ENCODE measurements around the gene SLC1A7. TPM values are rescaled to one million over a fixed set of nuclear protein-coding genes. Genes with fewer than 3 reads are reported as not detected.

The SLC1A7 gene
- total RNA-seq, 2 donors from 2014 or later = 0.58 to 1.1 TPM

DNA sequence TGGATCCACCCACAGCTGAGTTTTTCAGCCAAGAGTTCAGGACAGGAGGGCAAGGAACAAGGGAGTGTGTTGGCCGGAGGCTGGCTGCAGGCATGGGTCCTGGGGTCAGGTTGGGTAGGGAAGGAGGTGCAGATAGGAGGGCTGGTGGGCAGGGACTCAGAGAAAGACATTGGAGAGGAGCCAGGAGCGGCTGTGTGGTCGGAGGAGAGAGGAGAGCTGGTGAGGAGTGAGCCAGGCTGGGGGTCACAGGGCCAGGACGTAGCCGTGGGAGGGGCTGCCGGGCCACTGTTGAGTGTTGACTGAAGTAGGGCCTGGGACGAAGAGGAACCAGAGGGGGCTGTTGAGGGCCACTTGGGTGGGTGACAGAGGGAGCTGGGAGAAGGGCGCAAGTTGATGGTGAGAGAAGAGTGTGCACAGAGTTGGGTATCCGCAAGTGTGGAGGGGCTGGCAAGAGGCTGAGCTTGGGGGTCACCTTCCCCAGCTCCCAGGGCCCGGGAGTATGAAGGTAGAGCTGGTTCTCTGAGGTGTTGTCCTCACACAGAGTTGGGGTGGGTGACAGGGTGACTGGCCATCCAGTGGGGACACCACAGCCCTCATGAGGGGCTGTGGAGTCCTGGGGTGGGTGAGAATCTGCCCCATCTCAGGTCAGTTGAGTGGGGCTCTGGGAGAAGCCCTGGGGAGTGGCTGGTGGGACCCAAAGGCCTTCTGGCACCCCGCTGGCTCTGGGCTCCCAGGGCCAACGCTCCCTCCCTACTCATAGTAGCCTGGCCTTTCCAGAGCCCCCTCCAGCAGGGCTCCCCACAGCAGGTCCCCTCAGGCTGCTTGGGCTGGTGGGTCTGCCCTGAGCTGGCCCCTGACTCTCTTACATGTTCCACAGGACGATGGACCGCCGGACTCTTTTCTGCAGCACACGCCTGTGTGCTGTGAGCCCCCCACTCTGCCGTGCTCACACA, 58.5 kb downstream of the SLC1A7 start:
- no peak for ATAC-seq
- DNase-seq = no peak
- intact Hi-C loops (cut with DNase I, micrococcal nuclease) = no loop called here

GRCh38 chr1:53082826-53083455, 59.5 kb downstream of the SLC1A7 start:
- DNase-seq (no peak), ATAC-seq (no peak)
- intact Hi-C loops (cut with DNase I, micrococcal nuclease) = no loop called here

DNA sequence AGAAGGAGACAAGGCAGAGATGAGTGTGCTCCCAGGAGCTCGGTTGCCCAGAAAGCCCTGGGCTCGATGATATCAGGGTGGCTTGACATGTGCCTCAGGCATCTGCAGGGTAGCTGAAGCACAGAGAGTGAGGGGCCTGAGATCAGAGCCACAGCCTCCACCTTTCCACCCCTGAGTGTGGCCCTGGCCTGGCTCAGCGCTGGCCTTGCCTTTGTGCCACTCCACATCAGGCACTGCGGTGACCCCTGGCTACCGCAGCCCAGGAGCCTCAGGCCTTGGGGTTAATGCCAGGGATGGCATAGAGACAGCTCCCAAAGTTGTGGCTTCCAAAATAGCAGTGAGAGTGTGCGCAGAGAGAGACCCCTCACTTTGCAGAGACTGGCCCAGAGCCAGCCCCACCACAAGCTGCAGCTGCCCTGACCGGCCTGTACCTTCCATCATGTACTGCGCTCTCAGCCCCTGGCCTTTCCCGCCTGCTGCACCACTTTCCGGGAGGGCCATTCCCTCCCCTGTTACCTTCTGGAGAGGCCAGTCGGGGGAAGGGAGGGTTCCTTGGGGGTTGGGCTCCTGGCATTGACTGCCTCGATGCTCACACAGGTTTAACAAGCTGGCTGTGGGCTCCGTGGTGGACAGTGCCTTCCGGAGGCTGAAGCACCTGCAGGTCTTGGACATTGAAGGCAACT, 60.9 kb downstream of the SLC1A7 start:
- intact Hi-C loops (cut with DNase I, micrococcal nuclease) = no loop called here
- DNase-seq (no peak), ATAC-seq (no peak)

DNA sequence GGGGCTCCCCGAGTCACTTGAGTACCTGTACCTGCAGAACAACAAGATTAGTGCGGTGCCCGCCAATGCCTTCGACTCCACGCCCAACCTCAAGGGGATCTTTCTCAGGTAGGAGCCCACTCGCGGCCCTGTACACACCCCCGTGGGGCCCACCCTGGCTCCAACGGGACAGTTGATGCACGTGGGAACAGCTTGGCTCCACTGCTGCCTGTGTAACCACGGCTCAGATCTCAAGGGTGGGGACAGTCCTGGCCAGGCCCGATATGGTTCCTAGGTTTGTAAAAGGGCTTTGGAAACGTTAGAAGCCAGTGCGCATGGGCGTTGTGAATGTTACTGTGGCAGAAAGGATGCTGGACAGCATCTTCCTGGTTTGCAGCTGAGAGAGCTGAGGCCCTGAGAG, 61.7 kb downstream of the SLC1A7 start:
- DNase-seq (no peak), ATAC-seq (no peak)
- intact Hi-C loops (cut with DNase I, micrococcal nuclease) = no loop called here

DNA sequence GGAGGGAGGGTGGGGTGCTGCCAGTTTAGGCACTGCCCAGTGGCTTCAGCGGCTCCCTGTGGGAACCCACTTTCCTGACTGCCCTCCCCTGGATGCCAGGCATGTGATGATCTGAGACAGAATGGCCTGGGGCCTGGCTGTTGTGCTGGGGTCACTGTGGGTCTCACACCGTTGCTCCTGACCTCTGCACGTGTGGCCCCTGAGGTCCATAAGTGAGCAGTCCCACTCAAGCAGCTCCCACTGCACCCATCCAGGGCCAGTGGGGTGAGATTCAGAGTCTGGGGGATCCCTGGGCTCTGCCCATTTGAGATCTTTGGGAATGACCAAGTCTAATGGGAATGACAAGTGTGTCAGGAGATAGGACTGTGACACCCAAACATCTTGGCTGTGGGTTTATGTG, 62.4 kb downstream of the SLC1A7 start:
- ATAC-seq (no peak), DNase-seq (no peak)

GRCh38 chr1:53079251-53079650, 63.2 kb downstream of the SLC1A7 start:
- no peak for DNase-seq
- no peak for ATAC-seq
- intact Hi-C loops (cut with DNase I, micrococcal nuclease) = no loop called here

More for the DNA sequence above, 62.4 kb downstream of the SLC1A7 start:
- intact Hi-C loops (cut with DNase I, micrococcal nuclease) = no loop called here

DNA sequence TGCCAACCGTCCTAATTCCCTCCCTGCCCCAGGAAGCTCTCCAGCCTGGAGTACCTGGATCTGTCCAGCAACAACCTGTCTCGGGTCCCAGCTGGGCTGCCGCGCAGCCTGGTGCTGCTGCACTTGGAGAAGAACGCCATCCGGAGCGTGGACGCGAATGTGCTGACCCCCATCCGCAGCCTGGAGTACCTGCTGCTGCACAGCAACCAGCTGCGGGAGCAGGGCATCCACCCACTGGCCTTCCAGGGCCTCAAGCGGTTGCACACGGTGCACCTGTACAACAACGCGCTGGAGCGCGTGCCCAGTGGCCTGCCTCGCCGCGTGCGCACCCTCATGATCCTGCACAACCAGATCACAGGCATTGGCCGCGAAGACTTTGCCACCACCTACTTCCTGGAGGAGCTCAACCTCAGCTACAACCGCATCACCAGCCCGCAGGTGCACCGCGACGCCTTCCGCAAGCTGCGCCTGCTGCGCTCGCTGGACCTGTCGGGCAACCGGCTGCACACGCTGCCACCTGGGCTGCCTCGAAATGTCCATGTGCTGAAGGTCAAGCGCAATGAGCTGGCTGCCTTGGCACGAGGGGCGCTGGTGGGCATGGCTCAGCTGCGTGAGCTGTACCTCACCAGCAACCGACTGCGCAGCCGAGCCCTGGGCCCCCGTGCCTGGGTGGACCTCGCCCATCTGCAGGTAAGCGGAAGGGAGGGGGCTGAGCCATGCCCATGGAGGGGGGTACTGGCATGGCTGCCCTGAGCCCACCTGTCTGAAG, 63.9 kb downstream of the SLC1A7 start:
- DNase-seq (no peak), ATAC-seq (no peak)
- intact Hi-C loops (cut with DNase I, micrococcal nuclease) = no loop called here

DNA sequence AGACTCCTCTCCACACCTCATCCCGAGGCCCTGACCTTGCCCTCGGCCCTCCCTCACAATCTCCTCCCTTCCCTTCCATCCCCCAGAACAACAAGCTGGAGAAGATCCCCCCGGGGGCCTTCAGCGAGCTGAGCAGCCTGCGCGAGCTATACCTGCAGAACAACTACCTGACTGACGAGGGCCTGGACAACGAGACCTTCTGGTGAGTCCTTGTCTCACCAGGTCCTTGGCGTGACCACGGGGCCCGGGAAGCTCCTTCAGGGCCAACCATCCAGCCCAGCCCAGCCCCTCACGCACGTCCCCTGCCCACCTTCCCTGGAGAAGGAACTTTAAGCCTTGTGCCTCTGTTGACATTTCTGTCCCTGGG, 64.9 kb downstream of the SLC1A7 start:
- ATAC-seq (no peak), DNase-seq (no peak)
- intact Hi-C loops (cut with DNase I, micrococcal nuclease) = no loop called here

DNA sequence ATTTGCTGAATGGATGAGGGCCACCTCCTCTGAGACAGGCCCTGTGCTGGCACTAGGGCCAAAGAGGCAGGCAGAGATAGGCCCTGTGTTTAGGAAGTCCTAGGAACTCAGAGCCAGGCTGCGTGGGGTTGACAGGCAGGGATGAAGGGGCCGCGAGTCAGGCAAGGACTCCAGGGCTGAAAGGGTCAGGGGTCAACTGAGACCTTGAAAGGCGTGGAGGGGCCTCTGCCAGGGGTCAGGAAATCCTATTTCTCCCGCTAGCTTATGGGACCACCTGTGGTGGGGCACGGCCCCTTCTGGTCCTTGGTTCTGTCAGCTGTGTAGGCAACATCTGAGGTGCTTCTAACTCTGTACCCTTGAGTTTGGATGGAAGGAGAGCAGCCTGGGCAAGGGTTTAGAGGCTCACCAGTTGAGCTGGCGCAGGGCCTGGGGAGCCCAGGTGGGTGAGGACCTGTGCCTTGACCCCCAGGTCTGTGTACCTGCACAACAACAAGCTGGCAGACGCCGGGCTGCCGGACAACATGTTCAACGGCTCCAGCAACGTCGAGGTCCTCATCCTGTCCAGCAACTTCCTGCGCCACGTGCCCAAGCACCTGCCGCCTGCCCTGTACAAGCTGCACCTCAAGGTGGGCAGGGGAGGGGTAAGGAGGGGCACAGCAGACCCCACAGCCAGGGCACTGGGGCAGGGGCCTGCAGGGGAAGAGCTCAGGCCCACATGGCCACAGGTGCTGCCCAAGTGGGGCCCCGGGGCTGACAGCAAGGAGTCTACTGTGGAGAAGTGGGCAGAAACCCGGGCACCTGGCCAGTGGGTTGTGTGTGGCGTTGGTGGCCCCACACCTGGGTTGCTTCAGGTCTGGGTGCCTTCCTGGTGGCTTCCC, 65.5 kb downstream of the SLC1A7 start:
- intact Hi-C loops (cut with DNase I, micrococcal nuclease) = no loop called here
- ATAC-seq = no peak
- DNase-seq = no peak

DNA sequence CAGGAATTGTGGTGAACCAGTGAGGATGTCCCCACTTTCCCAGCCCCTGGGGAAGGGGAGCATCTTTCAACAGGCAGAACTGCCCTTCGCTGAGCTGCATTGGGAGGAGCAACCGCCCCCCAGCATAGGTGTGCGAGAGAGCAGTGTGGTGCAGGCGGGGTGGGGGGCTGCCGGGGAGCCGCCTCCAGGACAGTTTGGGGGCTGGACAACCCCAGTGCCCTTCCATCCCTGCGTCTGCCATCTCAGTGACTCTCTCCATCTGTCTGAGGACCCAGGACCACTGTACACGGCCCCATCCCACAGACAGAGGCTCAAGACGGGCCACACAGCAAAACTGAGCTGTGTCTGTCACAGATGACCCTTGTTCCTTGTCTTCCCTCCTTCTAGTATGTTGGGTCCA, 66.3 kb downstream of the SLC1A7 start:
- ATAC-seq (no peak), DNase-seq (peak in 1 of 2 donors; percentile 8)
- intact Hi-C loops (cut with DNase I, micrococcal nuclease) = no loop called here

DNA sequence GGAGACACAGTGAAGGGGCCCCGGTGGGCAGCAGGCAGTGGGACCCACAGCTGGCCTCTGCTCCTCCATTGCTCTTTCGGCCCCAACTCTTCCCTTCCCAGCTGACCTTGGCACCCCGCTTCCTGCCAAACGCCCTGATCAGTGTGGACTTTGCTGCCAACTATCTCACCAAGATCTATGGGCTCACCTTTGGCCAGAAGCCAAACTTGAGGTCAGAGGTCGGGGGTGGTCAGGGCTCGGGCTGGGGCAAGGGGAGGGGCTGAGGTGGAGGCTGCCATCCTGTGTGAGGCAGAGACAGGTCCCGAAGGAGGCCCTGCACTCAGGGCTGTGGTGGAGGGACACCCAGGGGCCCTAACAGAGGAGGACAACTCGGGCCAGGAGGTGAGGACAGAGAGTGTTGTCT, 66.7 kb downstream of the SLC1A7 start:
- intact Hi-C loops (cut with DNase I, micrococcal nuclease) = no loop called here
- peak in 1 of 2 donors; percentile 11 for DNase-seq
- ATAC-seq = no peak

- DNase-seq (peak; percentile 0 to 16), ATAC-seq (no peak)
- intact Hi-C loops (cut with DNase I, micrococcal nuclease) = no loop called here
Measured at GRCh38 chr1:53075206-53075605, 67.2 kb downstream of the SLC1A7 start.

- DNase-seq (peak in 1 of 2 donors; percentile 11), ATAC-seq (no peak)
- intact Hi-C loops (cut with DNase I, micrococcal nuclease) = no loop called here
Measured at GRCh38 chr1:53074313-53075154, 67.9 kb downstream of the SLC1A7 start.

DNA sequence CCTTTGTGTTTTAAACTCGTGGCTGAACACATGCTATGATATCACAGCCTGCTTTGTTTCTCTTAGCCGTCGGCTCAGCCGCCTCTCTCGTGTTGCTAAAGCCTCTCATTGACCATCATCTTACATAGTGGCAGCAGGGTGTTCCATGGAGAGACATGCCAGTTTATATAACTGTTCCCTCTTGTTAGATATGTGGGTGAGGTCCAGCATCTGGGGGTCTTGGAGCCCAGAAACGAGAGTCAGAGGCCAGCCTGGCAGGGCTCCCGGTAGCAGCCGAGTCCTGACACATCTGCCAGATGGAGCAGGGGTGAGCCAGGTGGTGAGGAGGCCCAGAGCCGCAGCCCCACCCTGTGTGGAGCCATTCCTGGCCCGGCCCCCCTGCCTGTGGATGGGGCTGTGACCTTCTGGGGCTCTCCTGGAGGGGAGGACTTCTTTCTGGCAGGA, 68.5 kb downstream of the SLC1A7 start:
- ATAC-seq = peak; percentile 37
- peak; percentile 3 to 28 for DNase-seq

DNA sequence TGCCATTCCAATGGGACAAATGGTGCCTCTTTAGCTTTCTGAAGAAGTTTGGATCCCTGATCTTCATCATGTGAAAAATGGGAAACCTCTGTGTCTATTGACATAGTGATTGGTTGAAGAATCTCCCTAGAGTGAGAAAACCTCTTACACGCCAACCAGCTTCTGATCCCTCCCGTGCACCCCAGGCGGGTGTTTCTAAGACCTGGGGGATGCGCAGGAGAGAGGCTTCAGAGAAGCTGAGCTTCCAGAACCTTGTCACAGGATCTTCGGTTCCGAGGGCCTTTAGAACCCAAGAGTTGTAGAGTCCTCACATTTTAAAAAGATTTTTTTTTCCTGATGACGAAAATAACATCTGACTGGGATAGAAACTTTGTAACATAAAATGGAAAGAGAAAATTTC, 69.2 kb downstream of the SLC1A7 start:
- intact Hi-C loops (cut with DNase I, micrococcal nuclease) = no loop called here
- ATAC-seq (no peak), DNase-seq (no peak)

More for the DNA sequence above, 68.5 kb downstream of the SLC1A7 start:
- intact Hi-C loops (cut with DNase I, micrococcal nuclease) = no loop called here

- ATAC-seq (no peak), DNase-seq (no peak)
- intact Hi-C loops (cut with DNase I, micrococcal nuclease) = no loop called here
Measured at GRCh38 chr1:53071915-53072314, 70.5 kb downstream of the SLC1A7 start.

GRCh38 chr1:53071167-53071865, 71.1 kb downstream of the SLC1A7 start:
- ATAC-seq (no peak), DNase-seq (no peak)
- intact Hi-C loops (cut with DNase I, micrococcal nuclease) = no loop called here

All from left colon (tissue), 2 donors.